ENCODE measurements around the gene LCN6.

DNA sequence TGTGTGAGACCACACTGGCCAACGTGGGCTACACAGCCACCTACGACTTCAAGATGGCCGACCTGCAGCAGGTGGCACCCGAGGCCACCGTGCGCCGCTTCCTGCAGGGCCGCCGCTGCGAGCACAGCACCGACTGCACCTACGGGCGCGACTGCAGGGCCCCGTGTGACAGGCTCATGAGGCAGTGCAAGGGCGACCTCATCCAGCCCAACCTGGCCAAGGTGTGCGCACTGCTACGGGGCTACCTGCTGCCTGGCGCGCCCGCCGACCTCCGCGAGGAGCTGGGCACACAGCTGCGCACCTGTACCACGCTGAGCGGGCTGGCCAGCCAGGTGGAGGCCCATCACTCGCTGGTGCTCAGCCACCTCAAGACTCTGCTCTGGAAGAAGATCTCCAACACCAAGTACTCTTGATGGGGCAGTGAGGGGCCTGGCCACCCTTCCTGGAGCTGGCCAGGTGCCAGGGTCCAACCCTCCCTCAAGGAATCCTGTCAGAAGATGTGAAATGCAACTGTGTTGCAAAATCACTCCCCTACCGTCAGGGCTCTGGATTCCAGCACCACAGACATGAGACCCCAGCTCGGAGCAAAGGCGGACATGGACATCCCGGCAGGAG is 24.9 kb downstream of the LCN6 start:
- TF ChIP-seq, protein P1, sequence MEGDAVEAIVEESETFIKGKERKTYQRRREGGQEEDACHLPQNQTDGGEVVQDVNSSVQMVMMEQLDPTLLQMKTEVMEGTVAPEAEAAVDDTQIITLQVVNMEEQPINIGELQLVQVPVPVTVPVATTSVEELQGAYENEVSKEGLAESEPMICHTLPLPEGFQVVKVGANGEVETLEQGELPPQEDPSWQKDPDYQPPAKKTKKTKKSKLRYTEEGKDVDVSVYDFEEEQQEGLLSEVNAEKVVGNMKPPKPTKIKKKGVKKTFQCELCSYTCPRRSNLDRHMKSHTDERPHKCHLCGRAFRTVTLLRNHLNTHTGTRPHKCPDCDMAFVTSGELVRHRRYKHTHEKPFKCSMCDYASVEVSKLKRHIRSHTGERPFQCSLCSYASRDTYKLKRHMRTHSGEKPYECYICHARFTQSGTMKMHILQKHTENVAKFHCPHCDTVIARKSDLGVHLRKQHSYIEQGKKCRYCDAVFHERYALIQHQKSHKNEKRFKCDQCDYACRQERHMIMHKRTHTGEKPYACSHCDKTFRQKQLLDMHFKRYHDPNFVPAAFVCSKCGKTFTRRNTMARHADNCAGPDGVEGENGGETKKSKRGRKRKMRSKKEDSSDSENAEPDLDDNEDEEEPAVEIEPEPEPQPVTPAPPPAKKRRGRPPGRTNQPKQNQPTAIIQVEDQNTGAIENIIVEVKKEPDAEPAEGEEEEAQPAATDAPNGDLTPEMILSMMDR (IDR thresholded peaks at IDR 0.05), result no peak
- TF ChIP-seq POLR2A (IDR thresholded peaks at IDR 0.05), result no peak
